ENCODE results near the gene ZBTB7B. TPM values are rescaled to one million over a fixed set of nuclear protein-coding genes. Genes with fewer than 3 reads are reported as not detected.

Gene ZBTB7B
- total and polyA plus RNA-seq, 9 of the 15 experiments (the other 6 are each of a cell fraction or from before 2014, with no cell fraction given), result 0.04 to 46.5 (median 15.2) TPM

GRCh38 chr1:155044812-155045657 is 42.4 kb downstream of the ZBTB7B start (continued):
- TF ChIP-seq MAZ (CRISPR knock-in tag; conservative IDR thresholded peaks at IDR 0.05 in 1 of 2, IDR thresholded peaks at IDR 0.05 in 1 of 2) (0 out of 4 replicates have a peak, but pooled peaks of 1 of the 2 experiments have one; percentile 33), ZNF253 (CRISPR knock-in tag; conservative IDR thresholded peaks at IDR 0.05) (no peak), YY1 (IDR thresholded peaks at IDR 0.05; ENCODE audit: borderline replicate concordance in 1 of 3, control insufficient read depth in 1 of 3, extremely low read depth in 1 of 3, insufficient read depth in 3 of 3, insufficient read length in 1 of 3, insufficient replicate concordance in 2 of 3, low read depth in 1 of 3, low read length in 2 of 3) (peak in 1 of 3 experiments; percentile 24), RHOXF2B (CRISPR knock-in tag; conservative IDR thresholded peaks at IDR 0.05) (no peak), RCOR1 (IDR thresholded peaks at IDR 0.05; ENCODE audit: borderline replicate concordance in 1 of 2, low read depth in 2 of 2, low read length in 2 of 2) (peak in 1 of 2 experiments; percentile 60; a peak in 2 of 4 replicates), SRSF3 (IDR thresholded peaks at IDR 0.05; ENCODE audit: insufficient read depth, low read length) (no peak), RBM17 (IDR thresholded peaks at IDR 0.05; ENCODE audit: borderline replicate concordance, low read depth, low read length) (no peak), XRCC5 (IDR thresholded peaks at IDR 0.05; ENCODE audit: low read depth, low read length) (peak; percentile 78; the same call in 1 of the 2 replicates), ETV1 (tag; conservative IDR thresholded peaks at IDR 0.05; ENCODE audit: low read depth) (0 out of 2 replicates have a peak, but pooled peaks have one; percentile 20), SMC3 (conservative IDR thresholded peaks at IDR 0.05; ENCODE audit: insufficient read depth, low read depth, low read length) (peak; percentile 80)

All from K562 (cell line).